SK-N-MC (cell line): ENCODE data around the gene TUBA4A.

Source experiments
- DNase-seq: peaks from one replicate; pipeline ENCODE4 v3.0.0-alpha.2; 2011; ENCODE audit warnings: low read depth, low spot score
- H3K27ac ChIP-seq: fragments of 200-600 bp; sonication (generic); 2 replicates; pipeline ENCODE4 v1.5.1; 2016; ENCODE audit warnings: mixed run types
- H3K36me3 ChIP-seq: fragments of 200-600 bp; sonication (generic); 2 replicates; pipeline ENCODE4 v1.6.1; 2017; ENCODE audit warnings: antibody characterized with exemption, low read length, mixed read lengths; ENCODE audit not compliant: insufficient read depth
- H3K4me3 ChIP-seq: fragments of 200-600 bp; sonication (generic); 2 replicates; pipeline ENCODE4 v1.5.1; 2016
- H3K9ac ChIP-seq: fragments of 200-600 bp; sonication (generic); 2 replicates; pipeline ENCODE4 v1.8.0; 2017; ENCODE audit warnings: mixed run types, mixed read lengths; ENCODE audit not compliant: insufficient read length
- H3K9me3 ChIP-seq: fragments of 200-600 bp; sonication (generic); 2 replicates; pipeline ENCODE4 v1.6.1; 2017; ENCODE audit warnings: low read depth, mild to moderate bottlenecking, antibody characterized with exemption, low read length, moderate library complexity, mixed read lengths
- EZH2 ChIP-seq: fragments of 200-600 bp; sonication (generic); IDR thresholded peaks from one replicate; pipeline ENCODE4 v1.6.1; 2017; ENCODE audit warnings: antibody characterized with exemption
- FOXP2 ChIP-seq: optimal IDR thresholded peaks from 2 replicates; pipeline ENCODE3; 2011; ENCODE audit warnings: mild to moderate bottlenecking, moderate library complexity; ENCODE audit not compliant: insufficient read depth; ENCODE audit errors: extremely low read length, control extremely low read depth
- POLR2AphosphoS5 ChIP-seq: IDR thresholded peaks from 2 replicates; pipeline ENCODE4 v1.6.1; 2012; ENCODE audit warnings: mild to moderate bottlenecking, low read depth, low read length, borderline replicate concordance

TUBA4A gene

DNA sequence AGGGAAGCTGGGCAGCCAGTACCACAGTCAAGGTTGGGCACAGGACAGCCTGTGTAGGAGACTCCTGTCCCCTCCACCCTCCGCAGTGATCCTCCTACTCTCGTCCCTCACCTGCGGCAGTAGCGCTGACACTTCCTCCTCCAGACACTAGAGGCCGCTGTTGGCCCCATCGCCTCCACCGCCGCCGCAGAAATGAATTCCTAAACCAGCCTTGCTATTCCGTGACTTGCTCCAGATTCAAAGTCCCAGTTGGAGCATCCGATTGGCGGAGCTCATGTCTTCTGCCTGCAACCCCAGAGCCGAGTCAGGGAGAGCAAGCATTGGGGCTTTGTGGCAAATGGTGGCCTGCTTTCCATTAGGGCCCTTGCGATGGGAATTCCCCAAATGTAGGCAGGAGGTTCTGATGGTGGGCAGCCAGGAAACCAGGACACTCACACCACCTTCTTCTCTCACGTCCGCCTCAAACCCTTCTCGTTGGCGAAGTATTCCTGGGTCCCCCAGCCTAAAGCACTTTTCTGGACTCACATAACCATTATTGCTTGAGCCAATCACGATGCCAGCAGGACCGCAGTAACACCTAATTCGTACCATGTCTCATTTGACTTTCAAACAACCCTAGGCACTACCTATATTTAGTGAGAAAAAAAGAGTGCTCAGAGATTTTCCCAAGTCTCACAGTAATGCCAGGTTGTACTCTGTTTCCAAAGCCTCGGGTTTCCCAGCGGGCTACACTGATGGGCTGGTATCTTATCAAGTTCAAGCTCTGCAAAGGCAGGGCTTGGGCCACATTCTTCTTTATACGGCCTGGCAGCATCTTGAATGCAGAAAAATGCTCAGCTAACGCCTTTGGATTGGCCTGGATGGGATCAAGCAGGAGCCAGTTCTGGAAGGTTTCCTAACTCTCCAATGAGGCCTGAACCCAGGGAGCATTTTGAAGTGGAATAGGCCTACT is 24.3 kb upstream of the TUBA4A start:
- peak overlapping the region; percentile 89 for H3K27ac ChIP-seq
- peak overlapping the region; percentile 83 for H3K4me3 ChIP-seq
- no peaks in the 10 kb centered on the region for H3K9me3 ChIP-seq
- peaks cover 4% of the 10 kb centered on the region; the same call in 1 of the 2 replicates for H3K36me3 ChIP-seq
- DNase-seq: peak; percentile 34
- H3K9ac ChIP-seq: peak overlapping the region; percentile 72
- no peak for TF ChIP-seq FOXP2
- no peak for TF ChIP-seq POLR2AphosphoS5
- no peak for TF ChIP-seq EZH2

GRCh38 chr2:219274361-219274921 is 20.7 kb upstream of the TUBA4A start:
- no peaks in the 10 kb centered on the region for H3K9me3 ChIP-seq
- peak overlapping the region; percentile 48 for H3K9ac ChIP-seq
- H3K4me3 ChIP-seq: no peak overlapping the region
- DNase-seq: no peak
- H3K36me3 ChIP-seq: no peaks in the 10 kb centered on the region
- no peak overlapping the region for H3K27ac ChIP-seq
- TF ChIP-seq EZH2 (no peak), POLR2AphosphoS5 (no peak), FOXP2 (no peak)

DNA sequence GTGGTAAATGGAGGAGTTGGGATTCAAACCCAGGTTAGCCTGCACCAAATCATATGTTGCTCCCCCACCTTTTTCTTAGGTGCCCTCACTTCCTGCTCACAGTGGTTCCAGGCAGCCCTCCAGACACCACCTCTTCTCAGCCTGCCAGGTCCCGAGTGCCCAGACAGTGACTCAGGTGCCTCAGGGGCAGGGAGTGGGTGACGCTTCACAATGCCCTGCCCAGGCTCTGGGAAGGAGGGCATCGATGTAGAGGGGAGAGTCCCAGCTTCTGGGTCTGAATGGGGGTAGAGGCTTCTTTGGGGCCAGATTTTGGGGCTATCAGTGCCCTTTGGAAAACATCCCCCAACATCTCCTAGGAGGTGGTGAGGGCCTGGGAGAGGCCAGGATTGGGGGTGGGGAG is 20.2 kb upstream of the TUBA4A start:
- H3K9me3 ChIP-seq: no peaks in the 10 kb centered on the region
- TF ChIP-seq FOXP2: no peak
- TF ChIP-seq POLR2AphosphoS5: no peak
- TF ChIP-seq EZH2: no peak
- DNase-seq: no peak
- H3K36me3 ChIP-seq: no peaks in the 10 kb centered on the region
- no peak overlapping the region for H3K9ac ChIP-seq
- no peak overlapping the region for H3K4me3 ChIP-seq
- H3K27ac ChIP-seq: no peak overlapping the region

DNA sequence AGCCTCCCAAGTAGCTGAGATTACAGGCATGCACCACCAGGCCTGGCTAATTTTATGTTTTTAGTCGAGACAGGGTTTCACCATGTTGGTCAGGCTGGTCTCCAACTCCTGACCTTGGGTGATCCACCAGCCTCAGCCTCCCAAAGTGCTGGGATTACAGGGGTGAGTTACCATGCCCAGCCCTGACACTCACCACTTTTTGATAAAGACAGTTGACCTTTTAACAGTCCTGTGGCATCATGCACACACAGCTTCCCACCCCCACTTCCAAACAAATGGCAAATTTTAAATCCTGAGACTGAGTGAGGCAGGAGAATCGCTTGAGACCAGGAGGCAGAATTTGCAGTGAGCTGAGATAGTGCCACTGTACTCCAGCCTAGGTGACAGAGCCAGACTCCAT is 19.3 kb upstream of the TUBA4A start:
- DNase-seq: no peak
- Histone ChIP-seq H3K9me3 (no peaks in the 10 kb centered on the region), H3K27ac (no peak overlapping the region), H3K9ac (no peak overlapping the region), H3K4me3 (no peak overlapping the region), H3K36me3 (no peaks in the 10 kb centered on the region)
- TF ChIP-seq POLR2AphosphoS5 (no peak), EZH2 (no peak), FOXP2 (no peak)

- no peak overlapping the region for H3K9ac ChIP-seq
- no peaks in the 10 kb centered on the region for H3K9me3 ChIP-seq
- DNase-seq: no peak
- H3K27ac ChIP-seq: no peak overlapping the region
- no peaks in the 10 kb centered on the region for H3K36me3 ChIP-seq
- no peak overlapping the region for H3K4me3 ChIP-seq
- TF ChIP-seq EZH2: no peak
- TF ChIP-seq POLR2AphosphoS5: no peak
- no peak for TF ChIP-seq FOXP2
These were observed 18.6 kb upstream of the TUBA4A start for GRCh38 chr2:219272356-219272755.

- TF ChIP-seq EZH2: no peak
- TF ChIP-seq FOXP2: no peak
- TF ChIP-seq POLR2AphosphoS5: no peak
- Histone ChIP-seq H3K36me3 (no peaks in the 10 kb centered on the region), H3K27ac (no peak overlapping the region), H3K9ac (no peak overlapping the region), H3K9me3 (no peaks in the 10 kb centered on the region), H3K4me3 (no peak overlapping the region)
- no peak for DNase-seq
These were observed 17.3 kb upstream of the TUBA4A start for GRCh38 chr2:219271021-219271420.

GRCh38 chr2:219270055-219270372 is 16.3 kb upstream of the TUBA4A start:
- no peak for DNase-seq
- Histone ChIP-seq H3K4me3 (no peak overlapping the region), H3K9me3 (no peaks in the 10 kb centered on the region), H3K9ac (no peak overlapping the region), H3K36me3 (no peaks in the 10 kb centered on the region), H3K27ac (no peak overlapping the region)
- TF ChIP-seq POLR2AphosphoS5 (no peak), EZH2 (no peak), FOXP2 (no peak)

DNA sequence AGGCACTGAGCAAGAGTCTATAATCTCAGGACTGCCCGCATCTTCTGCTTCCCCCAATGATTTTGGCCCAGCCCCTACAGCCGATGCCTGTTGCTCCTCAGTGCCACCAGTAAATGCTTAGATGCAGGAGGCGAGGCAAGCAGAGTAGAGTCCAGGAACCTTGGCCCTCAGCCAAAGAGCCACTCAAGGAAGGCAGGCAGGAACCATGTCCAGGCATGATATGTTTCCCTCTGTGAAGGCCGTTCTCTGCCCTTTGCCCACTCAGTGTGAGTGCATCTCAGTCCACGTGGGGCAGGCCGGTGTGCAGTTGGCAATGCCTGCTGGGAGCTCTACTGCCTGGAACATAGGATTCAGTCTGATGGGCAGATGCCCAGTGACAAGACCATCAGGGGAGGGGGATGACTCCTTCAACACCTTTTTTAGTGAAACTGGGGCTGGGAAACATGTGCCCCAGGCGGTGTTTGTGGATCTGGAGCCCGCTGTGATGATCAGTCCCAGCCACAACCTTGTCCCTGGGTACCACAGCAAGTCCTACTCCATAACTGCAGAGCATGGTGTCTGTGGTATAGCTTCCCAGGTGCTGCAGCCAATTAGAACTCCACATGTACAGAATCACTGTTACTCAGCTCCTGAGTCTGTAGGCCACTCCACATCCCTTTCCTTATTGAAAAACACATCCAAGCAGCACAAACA is 15.8 kb upstream of the TUBA4A start:
- TF ChIP-seq FOXP2: no peak
- Histone ChIP-seq H3K4me3 (no peak overlapping the region), H3K36me3 (no peaks in the 10 kb centered on the region), H3K9me3 (no peaks in the 10 kb centered on the region), H3K9ac (no peak overlapping the region), H3K27ac (no peak overlapping the region)
- DNase-seq: no peak

DNA sequence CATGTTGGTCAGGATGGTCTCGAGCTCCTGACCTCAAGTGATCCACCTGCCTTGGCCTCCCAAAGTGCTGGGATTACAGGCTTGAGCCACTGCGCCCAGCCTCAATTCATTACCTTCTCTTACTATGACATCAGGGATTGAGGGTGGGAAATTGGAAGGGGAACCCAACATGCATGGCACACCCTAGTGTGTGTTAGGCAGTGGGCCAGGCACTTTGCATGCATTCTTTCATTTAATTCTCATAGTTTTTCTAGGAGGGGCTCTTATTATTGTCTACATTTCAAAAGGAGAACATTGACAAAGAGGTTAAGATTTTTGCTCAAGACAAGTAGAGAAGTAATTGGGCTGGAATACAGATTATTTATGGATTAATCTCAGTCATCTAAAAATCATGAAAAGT is 14.6 kb upstream of the TUBA4A start:
- no peak overlapping the region for H3K9ac ChIP-seq
- H3K36me3 ChIP-seq: no peaks in the 10 kb centered on the region
- H3K4me3 ChIP-seq: no peak overlapping the region
- no peak for DNase-seq
- no peaks in the 10 kb centered on the region for H3K9me3 ChIP-seq
- no peak overlapping the region for H3K27ac ChIP-seq
- TF ChIP-seq EZH2 (no peak), FOXP2 (no peak), POLR2AphosphoS5 (no peak)
